K562 (cell line): Measurements from ENCODE around the gene SLC9A1. TPM values are rescaled to one million over a fixed set of nuclear protein-coding genes. Genes with fewer than 3 reads are reported as not detected.

Source experiments
- ARNT ChIP-seq, 2 experiments: fragments of 450-650 bp; IDR thresholded peaks; 2 replicates each; pipeline ENCODE4 v1.6.1; 2016; ENCODE audit warnings: mild to moderate bottlenecking in 1 of 2
- ATF1 ChIP-seq, 2 experiments: fragments of 450-650 bp in 1 of 2; IDR thresholded peaks; 2 replicates each; pipeline ENCODE4 v1.6.1; 2016; ENCODE audit warnings: missing compliant biosample characterization in 1 of 2, missing genetic modification characterization in 1 of 2
- BCLAF1 ChIP-seq, 2 experiments: fragments of 450-650 bp in 1 of 2; IDR thresholded peaks; 2 replicates each; pipeline ENCODE4 v1.6.1; 2011 to 2017; ENCODE audit warnings: low read depth in 2 of 2, antibody characterized with exemption in 1 of 2, borderline replicate concordance in 1 of 2, low read length in 1 of 2, mild to moderate bottlenecking in 1 of 2, mixed read lengths in 1 of 2; ENCODE audit not compliant: control insufficient read depth in 1 of 2
- BRD4 ChIP-seq: fragments of 200-600 bp; sonication (generic); IDR thresholded peaks from 2 replicates; pipeline ENCODE4 v1.6.1; 2017; ENCODE audit warnings: inconsistent platforms
- CTBP1 ChIP-seq: fragments of 450-650 bp; IDR thresholded peaks from 2 replicates; pipeline ENCODE4 v1.6.1; 2016; ENCODE audit warnings: borderline replicate concordance
- HEY1 ChIP-seq: fragments of 250-450 bp; sonication (Bioruptor Pico); IDR thresholded peaks from 2 replicates; pipeline ENCODE4 v1.5.0; 2020; ENCODE audit warnings: mild to moderate bottlenecking, moderate library complexity, borderline replicate concordance
- ID3 ChIP-seq, 2 experiments: fragments of 250-450 bp in 1 of 2; fragments of 450-650 bp in 1 of 2; sonication (Bioruptor Pico) in 1 of 2; IDR thresholded peaks; 2 replicates each; pipeline versions ENCODE4 v1.6.1 to v1.8.0; 2016 to 2021; ENCODE audit warnings: mild to moderate bottlenecking in 2 of 2, moderate library complexity in 2 of 2, missing compliant biosample characterization in 1 of 2, missing genetic modification characterization in 1 of 2
- LARP7 ChIP-seq: fragments of 450-650 bp; IDR thresholded peaks from 2 replicates; pipeline ENCODE4 v1.6.1; 2016
- LCOR ChIP-seq: sonication (generic); formaldehyde crosslinking; IDR thresholded peaks from 2 replicates; pipeline ENCODE4 v1.8.0; 2022; ENCODE audit warnings: mild to moderate bottlenecking, missing genetic modification reagents
- NFE2 ChIP-seq: IDR thresholded peaks from 2 replicates; pipeline ENCODE4 v1.6.1; 2014; ENCODE audit warnings: antibody characterized with exemption, low read depth
- NRF1 ChIP-seq, 2 experiments: fragments of 450-650 bp; IDR thresholded peaks in 1 of 2; conservative IDR thresholded peaks in 1 of 2; 2 replicates each; pipeline ENCODE4 v1.6.1; 2014; ENCODE audit warnings: mild to moderate bottlenecking in 2 of 2
- NUFIP1 ChIP-seq: fragments of 450-650 bp; IDR thresholded peaks from 2 replicates; pipeline ENCODE4 v1.6.1; 2018; ENCODE audit not compliant: partially characterized antibody
- SP1 ChIP-seq: sonication (generic); formaldehyde crosslinking; IDR thresholded peaks from 2 replicates; pipeline ENCODE4 v1.8.1; 2022; ENCODE audit warnings: mild to moderate bottlenecking, missing genetic modification reagents
- STAT5B ChIP-seq: fragments of 250-450 bp; sonication (Bioruptor Pico); IDR thresholded peaks from 2 replicates; pipeline ENCODE4 v1.8.0; 2021; ENCODE audit warnings: mild to moderate bottlenecking, inconsistent platforms
- ZBTB11 ChIP-seq, 3 experiments: fragments of 200-800 bp in 1 of 3; fragments of 250-450 bp in 1 of 3; fragments of 450-650 bp in 1 of 3; sonication (Bioruptor Pico) in 1 of 3; sonication (Bioruptor generic) in 1 of 3; formaldehyde crosslinking in 1 of 3; IDR thresholded peaks; 2 replicates each; pipeline versions ENCODE4 v1.6.1 to v1.8.0; 2016 to 2022; ENCODE audit warnings: mild to moderate bottlenecking in 2 of 3, missing genetic modification characterization in 2 of 3, missing compliant biosample characterization in 1 of 3, moderate library complexity in 1 of 3
- ZBTB7A ChIP-seq: IDR thresholded peaks from 2 replicates; pipeline ENCODE4 v1.6.1; 2011; ENCODE audit warnings: low read depth, mild to moderate bottlenecking, low read length, moderate library complexity, borderline replicate concordance; ENCODE audit not compliant: control insufficient read depth
- ZNF584 ChIP-seq: fragments of 200-800 bp; sonication (Bioruptor generic); IDR thresholded peaks from 2 replicates; pipeline ENCODE4 v1.6.1; 2016; ENCODE audit warnings: low read depth, mild to moderate bottlenecking, missing genetic modification characterization, missing compliant biosample characterization
- polyA plus RNA-seq, 8 experiments: library from polyadenylated mRNA; depleted of rRNA in 4 of 8; stranded (reverse) in 5 of 8; unstranded in 3 of 8; fragments of >200 nt; fragmentation: Nextera tagmentation in 2 of 8; fragmentation: Illumina TruSeq in 1 of 8; extraction: Ambion mirVana in 2 of 8; extraction: Trizol in 1 of 8; gene quantifications; 2 replicates each; pipeline versions ENCODE4 v1.2.1 to v1.2.3, GENCODE V29; 2011 to 2014; ENCODE audit warnings: inconsistent platforms in 1 of 8, missing spikeins in 1 of 8
- total RNA-seq, 7 experiments: library from RNA; depleted of rRNA in 6 of 7; stranded (reverse); fragments of >200 nt in 6 of 7; fragmentation: Illumina TruSeq in 2 of 7; extraction: Trizol in 2 of 7; gene quantifications; 2 replicates each; pipeline versions ENCODE4 v1.2.1 to v1.2.3, GENCODE V29; 2011 to 2021; ENCODE audit warnings: low replicate concordance in 1 of 7

The SLC9A1 gene
- total and polyA plus RNA-seq, 9 of the 15 experiments (the other 6 are each of a cell fraction or from before 2014, with no cell fraction given) = 0.59 to 14.4 (median 2.0) TPM

- 0 out of 2 replicates have a peak, but pooled peaks have one; percentile 56 for TF ChIP-seq LCOR (CRISPR knock-in tag)
- TF ChIP-seq SP1 (CRISPR knock-in tag) = peak; percentile 24; the same call in 1 of the 2 replicates
- TF ChIP-seq NUFIP1 = no peak
- 0 out of 4 replicates have a peak, but pooled peaks of 1 of the 2 experiments have one; percentile 32 for TF ChIP-seq NRF1 (conservative IDR thresholded peaks at IDR 0.05 in 1 of 2, IDR thresholded peaks at IDR 0.05 in 1 of 2)
- TF ChIP-seq NFE2 = peak; percentile 49; the same call in 1 of the 2 replicates
- TF ChIP-seq LARP7 = no peak
- no peak for TF ChIP-seq HEY1 (CRISPR knock-in tag)
- no peak for TF ChIP-seq ATF1 (CRISPR knock-in tag; IDR thresholded peaks at IDR 0.05)
- peak; percentile 68 for TF ChIP-seq ATF1 (tag; IDR thresholded peaks at IDR 0.05)
- TF ChIP-seq ZBTB7A = peak; percentile 86
- peak in 1 of 3 experiments; percentile 38; a peak in 1 of 6 replicates for TF ChIP-seq ZBTB11 (CRISPR knock-in tag; IDR thresholded peaks at IDR 0.05)
- TF ChIP-seq ARNT (IDR thresholded peaks at IDR 0.05) = no peak; a peak in 1 of 4 replicates
- TF ChIP-seq CTBP1 = peak; percentile 40; the same call in 1 of the 2 replicates
- TF ChIP-seq STAT5B (CRISPR knock-in tag) = no peak
- no peak for TF ChIP-seq BCLAF1 (IDR thresholded peaks at IDR 0.05; ENCODE audit: borderline replicate concordance in 1 of 2, control insufficient read depth in 1 of 2, low read depth in 2 of 2, low read length in 1 of 2)
- no peak for TF ChIP-seq BRD4
- TF ChIP-seq ID3 (CRISPR knock-in tag; IDR thresholded peaks at IDR 0.05) = no peak
- no peak for TF ChIP-seq ID3 (tag; IDR thresholded peaks at IDR 0.05)
- 0 out of 2 replicates have a peak, but pooled peaks have one; percentile 6 for TF ChIP-seq ZNF584 (CRISPR knock-in tag)
These were observed 55.2 kb downstream of the SLC9A1 start (continued) for GRCh38 chr1:27099587-27100334.
